Cardiac septum (tissue), 1 donor: ENCODE measurements around the gene NISCH. TPM values are rescaled to one million over a fixed set of nuclear protein-coding genes. Genes with fewer than 3 reads are reported as not detected.

Experiments used
- DNase-seq: peaks from one replicate; pipeline ENCODE4 v3.0.0-alpha.2; 2020; ENCODE audit warnings: low spot score
- intact Hi-C: fragments of 100-400 bp; cut with DNase I; formaldehyde crosslinking; loops from one replicate; pipeline ENCODE4 v1.14.0; 2022
- total RNA-seq: library from RNA; stranded (reverse); fragmentation: NEBNext Ultra II Directional; extraction: Animal tissue kit (Norgen Biotek cat#: 25700); gene quantifications from one replicate; pipeline ENCODE4 v1.2.1, GENCODE V29; 2021
- donor health status: DM: no; HTN: no; CAD: no.

The NISCH gene
- total RNA-seq, 1 donor from 2014 or later, result 59.1 TPM

- intact Hi-C loops, result no loop called here
- DNase-seq, result no peak
Observed at GRCh38 chr3:52502001-52502400, 46.6 kb downstream of the NISCH start.

GRCh38 chr3:52502808-52503350, 47.5 kb downstream of the NISCH start:
- DNase-seq, result no peak
- intact Hi-C loops, result no loop called here

- intact Hi-C loops, result no loop called here
- DNase-seq, result no peak
Observed at GRCh38 chr3:52503788-52504424, 48.5 kb downstream of the NISCH start.

GRCh38 chr3:52504977-52505376, 49.6 kb downstream of the NISCH start:
- intact Hi-C loops, result no loop called here
- DNase-seq, result no peak

GRCh38 chr3:52506266-52506966, 51.0 kb downstream of the NISCH start:
- intact Hi-C loops, result no loop called here
- DNase-seq, result no peak

GRCh38 chr3:52507359-52507758, 52.0 kb downstream of the NISCH start:
- intact Hi-C loops, result no loop called here
- DNase-seq, result no peak

GRCh38 chr3:52509753-52510328, 54.4 kb downstream of the NISCH start:
- intact Hi-C loops, result no loop called here
- no peak for DNase-seq

GRCh38 chr3:52511509-52511908, 56.1 kb downstream of the NISCH start:
- DNase-seq, result no peak
- intact Hi-C loops, result no loop called here

- no peak for DNase-seq
- intact Hi-C loops, result no loop called here
Observed at GRCh38 chr3:52512105-52512504, 56.7 kb downstream of the NISCH start.

- intact Hi-C loops, result no loop called here
- DNase-seq, result no peak
Observed at GRCh38 chr3:52512727-52513126, 57.3 kb downstream of the NISCH start.

- intact Hi-C loops, result no loop called here
Observed at GRCh38 chr3:52513281-52513680, 57.9 kb downstream of the NISCH start.

GRCh38 chr3:52514576-52514975, 59.2 kb downstream of the NISCH start:
- intact Hi-C loops, result no loop called here
- DNase-seq, result no peak

More at GRCh38 chr3:52513281-52513680, 57.9 kb downstream of the NISCH start:
- DNase-seq, result no peak

- intact Hi-C loops, result no loop called here
Observed at GRCh38 chr3:52515192-52515591, 59.8 kb downstream of the NISCH start.

GRCh38 chr3:52516509-52517195, 61.2 kb downstream of the NISCH start:
- intact Hi-C loops, result no loop called here
- no peak for DNase-seq

More at GRCh38 chr3:52515192-52515591, 59.8 kb downstream of the NISCH start:
- no peak for DNase-seq

- intact Hi-C loops, result no loop called here
- DNase-seq, result no peak
Observed at GRCh38 chr3:52517796-52518722, 62.7 kb downstream of the NISCH start.

GRCh38 chr3:52518723-52519444, 63.5 kb downstream of the NISCH start:
- intact Hi-C loops, result no loop called here
- no peak for DNase-seq

GRCh38 chr3:52519445-52520140, 64.2 kb downstream of the NISCH start:
- no peak for DNase-seq
- intact Hi-C loops, result no loop called here

GRCh38 chr3:52520141-52520667, 64.8 kb downstream of the NISCH start:
- DNase-seq, result no peak
- intact Hi-C loops, result no loop called here
